GM21576 (cell line): ENCODE measurements around the gene TLE4.

Experiments used
- ATAC-seq: cut with Tn5 transposase; IDR thresholded peaks from one replicate; pipeline ENCODE4 v1.9.1; 2021; ENCODE audit warnings: mild to moderate bottlenecking, moderate library complexity; ENCODE audit not compliant: unreplicated experiment

The TLE4 gene

GRCh38 chr9:79660615-79661014 lies 88.8 kb downstream of the TLE4 start:
- no peak for ATAC-seq

GRCh38 chr9:79661279-79661678 lies 89.5 kb downstream of the TLE4 start:
- no peak for ATAC-seq

- ATAC-seq, result no peak
These were observed 90.2 kb downstream of the TLE4 start for GRCh38 chr9:79661886-79662536.

GRCh38 chr9:79662537-79662956 lies 90.8 kb downstream of the TLE4 start:
- ATAC-seq, result no peak

GRCh38 chr9:79663300-79663699 lies 91.5 kb downstream of the TLE4 start:
- no peak for ATAC-seq

GRCh38 chr9:79663878-79664277 lies 92.1 kb downstream of the TLE4 start:
- no peak for ATAC-seq

- ATAC-seq, result no peak
These were observed 92.6 kb downstream of the TLE4 start for GRCh38 chr9:79664375-79664831.

GRCh38 chr9:79665369-79665768 lies 93.6 kb downstream of the TLE4 start:
- no peak for ATAC-seq

- no peak for ATAC-seq
These were observed 94.2 kb downstream of the TLE4 start for GRCh38 chr9:79665931-79666330.

- no peak for ATAC-seq
These were observed 95.4 kb downstream of the TLE4 start for GRCh38 chr9:79667120-79667519.

GRCh38 chr9:79667817-79668436 lies 96.2 kb downstream of the TLE4 start:
- ATAC-seq, result no peak

GRCh38 chr9:79668956-79669355 lies 97.2 kb downstream of the TLE4 start:
- ATAC-seq, result no peak

GRCh38 chr9:79670269-79670961 lies 98.7 kb downstream of the TLE4 start:
- no peak for ATAC-seq

- no peak for ATAC-seq
These were observed 99.8 kb downstream of the TLE4 start for GRCh38 chr9:79671558-79671957.

GRCh38 chr9:79672236-79672635 lies 100.5 kb downstream of the TLE4 start:
- no peak for ATAC-seq

- ATAC-seq, result no peak
These were observed 101.1 kb downstream of the TLE4 start for GRCh38 chr9:79672891-79673290.

- ATAC-seq, result peak; percentile 73
These were observed 101.8 kb downstream of the TLE4 start for GRCh38 chr9:79673614-79674013.

- peak; percentile 34 for ATAC-seq
These were observed 102.5 kb downstream of the TLE4 start for GRCh38 chr9:79674052-79674777.

- no peak for ATAC-seq
These were observed 109.8 kb downstream of the TLE4 start for GRCh38 chr9:79681576-79681975.

GRCh38 chr9:79682076-79682736 lies 110.4 kb downstream of the TLE4 start:
- no peak for ATAC-seq

- ATAC-seq, result no peak
These were observed 112.3 kb downstream of the TLE4 start for GRCh38 chr9:79684059-79684458.
